ENCODE results near the gene POU2AF1. TPM values are rescaled to one million over a fixed set of nuclear protein-coding genes. Genes with fewer than 3 reads are reported as not detected.

The POU2AF1 gene
- polyA plus RNA-seq, 2 of the 4 experiments (the other 2 are of a cell fraction) = not detected

- TF ChIP-seq, protein P1, sequence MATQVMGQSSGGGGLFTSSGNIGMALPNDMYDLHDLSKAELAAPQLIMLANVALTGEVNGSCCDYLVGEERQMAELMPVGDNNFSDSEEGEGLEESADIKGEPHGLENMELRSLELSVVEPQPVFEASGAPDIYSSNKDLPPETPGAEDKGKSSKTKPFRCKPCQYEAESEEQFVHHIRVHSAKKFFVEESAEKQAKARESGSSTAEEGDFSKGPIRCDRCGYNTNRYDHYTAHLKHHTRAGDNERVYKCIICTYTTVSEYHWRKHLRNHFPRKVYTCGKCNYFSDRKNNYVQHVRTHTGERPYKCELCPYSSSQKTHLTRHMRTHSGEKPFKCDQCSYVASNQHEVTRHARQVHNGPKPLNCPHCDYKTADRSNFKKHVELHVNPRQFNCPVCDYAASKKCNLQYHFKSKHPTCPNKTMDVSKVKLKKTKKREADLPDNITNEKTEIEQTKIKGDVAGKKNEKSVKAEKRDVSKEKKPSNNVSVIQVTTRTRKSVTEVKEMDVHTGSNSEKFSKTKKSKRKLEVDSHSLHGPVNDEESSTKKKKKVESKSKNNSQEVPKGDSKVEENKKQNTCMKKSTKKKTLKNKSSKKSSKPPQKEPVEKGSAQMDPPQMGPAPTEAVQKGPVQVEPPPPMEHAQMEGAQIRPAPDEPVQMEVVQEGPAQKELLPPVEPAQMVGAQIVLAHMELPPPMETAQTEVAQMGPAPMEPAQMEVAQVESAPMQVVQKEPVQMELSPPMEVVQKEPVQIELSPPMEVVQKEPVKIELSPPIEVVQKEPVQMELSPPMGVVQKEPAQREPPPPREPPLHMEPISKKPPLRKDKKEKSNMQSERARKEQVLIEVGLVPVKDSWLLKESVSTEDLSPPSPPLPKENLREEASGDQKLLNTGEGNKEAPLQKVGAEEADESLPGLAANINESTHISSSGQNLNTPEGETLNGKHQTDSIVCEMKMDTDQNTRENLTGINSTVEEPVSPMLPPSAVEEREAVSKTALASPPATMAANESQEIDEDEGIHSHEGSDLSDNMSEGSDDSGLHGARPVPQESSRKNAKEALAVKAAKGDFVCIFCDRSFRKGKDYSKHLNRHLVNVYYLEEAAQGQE (IDR thresholded peaks at IDR 0.05) = no peak
- TF ChIP-seq KDM5A (IDR thresholded peaks at IDR 0.05) (no peak), MAX (IDR thresholded peaks at IDR 0.05) (no peak)
These were observed 43.0 kb downstream of the POU2AF1 start (continued) for GRCh38 chr11:111336062-111336461.

DNA sequence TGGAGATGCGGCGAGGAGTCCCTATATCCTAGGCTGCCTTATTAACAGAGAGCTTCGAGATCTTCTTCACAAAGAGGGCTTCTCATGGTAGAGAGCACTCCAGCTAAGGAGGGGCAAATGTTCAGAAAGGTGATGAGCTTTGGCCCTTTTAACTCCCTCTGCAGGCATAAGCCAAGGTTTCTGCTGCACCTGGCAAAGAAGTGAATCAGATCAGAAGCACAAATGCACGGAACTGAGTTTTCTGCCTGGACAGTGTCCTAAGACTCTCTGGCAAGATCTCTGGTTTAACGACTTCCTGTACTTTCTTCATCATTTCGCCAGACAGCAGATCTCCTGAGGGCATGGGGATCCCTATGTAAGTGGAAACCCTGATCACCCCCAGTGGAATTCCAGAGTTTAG is 43.5 kb downstream of the POU2AF1 start:
- POLR2A ChIA-PET = no interaction called here
- 75% methylated on average over 6 of the region's 6 CpGs for WGBS (ENCODE audit: missing lambda C conversion rate)
- FAIRE-seq = no peak

More for the DNA sequence above, 43.5 kb downstream of the POU2AF1 start:
- TF ChIP-seq ZNF302 (CRISPR knock-in tag; IDR thresholded peaks at IDR 0.05) (no peak), GATA3 (IDR thresholded peaks at IDR 0.05; ENCODE audit: borderline replicate concordance) (no peak), TFCP2L1 (CRISPR knock-in tag; IDR thresholded peaks at IDR 0.05) (no peak), HDAC2 (IDR thresholded peaks at IDR 0.05) (no peak), CBX8 (IDR thresholded peaks at IDR 0.05) (no peak), RFX5 (IDR thresholded peaks at IDR 0.05) (no peak), CHD2 (IDR thresholded peaks at IDR 0.05; ENCODE audit: low read length, partially characterized antibody) (no peak), PHF8 (IDR thresholded peaks at IDR 0.05; ENCODE audit: borderline replicate concordance, low read depth) (no peak), NR3C1 (IDR thresholded peaks at IDR 0.05) (no peak), CEBPB (IDR thresholded peaks at IDR 0.05) (no peak), NPAS2 (CRISPR knock-in tag; IDR thresholded peaks at IDR 0.05; ENCODE audit: borderline replicate concordance) (no peak), CHD4 (IDR thresholded peaks at IDR 0.05; ENCODE audit: borderline replicate concordance) (no peak), MAFK (IDR thresholded peaks at IDR 0.05; ENCODE audit: partially characterized antibody) (no peak), BCL3 (IDR thresholded peaks at IDR 0.05) (no peak), JUNB (IDR thresholded peaks at IDR 0.05) (no peak), ZSCAN20 (CRISPR knock-in tag; IDR thresholded peaks at IDR 0.05) (no peak)
- TF ChIP-seq, protein P2, sequence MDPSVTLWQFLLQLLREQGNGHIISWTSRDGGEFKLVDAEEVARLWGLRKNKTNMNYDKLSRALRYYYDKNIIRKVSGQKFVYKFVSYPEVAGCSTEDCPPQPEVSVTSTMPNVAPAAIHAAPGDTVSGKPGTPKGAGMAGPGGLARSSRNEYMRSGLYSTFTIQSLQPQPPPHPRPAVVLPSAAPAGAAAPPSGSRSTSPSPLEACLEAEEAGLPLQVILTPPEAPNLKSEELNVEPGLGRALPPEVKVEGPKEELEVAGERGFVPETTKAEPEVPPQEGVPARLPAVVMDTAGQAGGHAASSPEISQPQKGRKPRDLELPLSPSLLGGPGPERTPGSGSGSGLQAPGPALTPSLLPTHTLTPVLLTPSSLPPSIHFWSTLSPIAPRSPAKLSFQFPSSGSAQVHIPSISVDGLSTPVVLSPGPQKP (IDR thresholded peaks at IDR 0.05; ENCODE audit: low read depth, low read length) = no peak
- TF ChIP-seq, protein P3, sequence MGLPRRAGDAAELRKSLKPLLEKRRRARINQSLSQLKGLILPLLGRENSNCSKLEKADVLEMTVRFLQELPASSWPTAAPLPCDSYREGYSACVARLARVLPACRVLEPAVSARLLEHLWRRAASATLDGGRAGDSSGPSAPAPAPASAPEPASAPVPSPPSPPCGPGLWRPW (IDR thresholded peaks at IDR 0.05) = no peak
- TF ChIP-seq, protein P4, sequence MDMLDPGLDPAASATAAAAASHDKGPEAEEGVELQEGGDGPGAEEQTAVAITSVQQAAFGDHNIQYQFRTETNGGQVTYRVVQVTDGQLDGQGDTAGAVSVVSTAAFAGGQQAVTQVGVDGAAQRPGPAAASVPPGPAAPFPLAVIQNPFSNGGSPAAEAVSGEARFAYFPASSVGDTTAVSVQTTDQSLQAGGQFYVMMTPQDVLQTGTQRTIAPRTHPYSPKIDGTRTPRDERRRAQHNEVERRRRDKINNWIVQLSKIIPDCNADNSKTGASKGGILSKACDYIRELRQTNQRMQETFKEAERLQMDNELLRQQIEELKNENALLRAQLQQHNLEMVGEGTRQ (IDR thresholded peaks at IDR 0.05) = no peak
- no peak overlapping the region for H3K4me3 ChIP-seq
- DNase-seq (ENCODE audit: low read depth in 1 of 2, low spot score in 1 of 2) (no peak), ATAC-seq (no peak; a peak in 2 of 6 replicates)
- no peaks in the 10 kb centered on the region for H3K9me3 ChIP-seq
- H3K4me2 ChIP-seq = peak overlapping the region; percentile 70
- CTCF ChIA-PET = no interaction called here
- peak overlapping the region; percentile 56 to 58; a peak in 5 of 6 replicates for H3K27ac ChIP-seq
- peaks cover 22% of the 10 kb centered on the region for H3K4me1 ChIP-seq
